GM12801 (cell line): ENCODE data around the gene BNIP5.

Experiments used
- TF ChIP-seq, protein P1 (sequence below): IDR thresholded peaks from one replicate; pipeline ENCODE4 v1.5.1; 2011; ENCODE audit warnings: control low read depth; ENCODE audit not compliant: insufficient read length; ENCODE audit errors: extremely low read depth

BNIP5 gene, protein sequence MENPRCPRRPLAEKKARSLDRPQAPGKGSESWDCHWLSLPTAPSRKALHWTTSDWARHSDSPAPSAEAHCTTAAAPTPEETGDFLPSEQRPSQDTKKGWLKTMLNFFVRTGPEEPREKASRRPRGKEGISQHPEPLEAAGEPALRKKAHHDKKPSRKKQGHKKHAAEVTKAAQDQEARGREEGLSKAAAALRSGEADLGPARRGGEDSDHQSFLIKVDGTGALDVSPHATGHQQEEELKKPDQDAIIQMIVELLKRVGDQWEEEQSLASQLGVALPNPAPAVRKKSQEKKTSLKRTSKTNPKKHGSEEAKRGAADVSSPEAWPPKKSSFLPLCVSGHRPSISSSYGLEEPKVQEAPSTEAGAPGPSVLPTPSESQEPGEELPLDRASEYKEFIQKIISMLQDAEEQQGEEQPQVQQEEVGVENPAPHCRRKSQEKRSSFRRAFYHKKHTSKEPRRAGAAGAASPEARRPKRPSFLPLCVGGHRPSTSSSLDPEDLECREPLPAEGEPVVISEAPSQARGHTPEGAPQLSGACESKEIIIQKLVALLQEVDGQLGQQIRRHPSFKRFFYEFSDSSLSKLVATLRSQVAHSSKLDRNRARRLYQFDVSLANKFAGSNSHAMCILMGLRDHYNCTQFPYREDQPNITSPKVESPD

DNA sequence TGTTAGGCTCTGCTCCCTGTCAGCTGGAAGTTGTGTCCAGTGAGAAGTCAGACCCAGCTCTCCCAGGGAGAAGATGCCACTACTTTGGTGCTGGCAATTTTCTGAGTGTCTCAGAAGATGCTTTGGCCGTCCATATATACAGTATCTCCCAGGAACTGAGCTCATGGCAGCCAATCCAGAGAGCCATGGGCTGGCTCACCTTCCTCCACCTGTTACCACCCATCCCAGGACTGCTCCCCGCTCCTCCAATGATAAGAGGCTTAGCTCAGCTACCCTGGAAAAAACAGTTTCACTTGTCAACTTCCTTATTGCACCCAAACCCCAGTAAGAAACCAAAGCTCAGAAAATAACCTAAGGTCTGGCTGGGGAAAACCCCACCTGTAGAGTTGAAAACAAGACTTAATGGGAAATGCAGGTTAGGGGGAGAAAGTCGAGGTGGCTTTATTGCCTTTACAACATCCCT lies at the start of gene BNIP5:
TSS of gene BNIP5 (minus strand) at position 110 of the 463 bp plus-strand sequence. CDS start 6,198 bp downstream, outside the sequence.
- TF ChIP-seq, protein P1, sequence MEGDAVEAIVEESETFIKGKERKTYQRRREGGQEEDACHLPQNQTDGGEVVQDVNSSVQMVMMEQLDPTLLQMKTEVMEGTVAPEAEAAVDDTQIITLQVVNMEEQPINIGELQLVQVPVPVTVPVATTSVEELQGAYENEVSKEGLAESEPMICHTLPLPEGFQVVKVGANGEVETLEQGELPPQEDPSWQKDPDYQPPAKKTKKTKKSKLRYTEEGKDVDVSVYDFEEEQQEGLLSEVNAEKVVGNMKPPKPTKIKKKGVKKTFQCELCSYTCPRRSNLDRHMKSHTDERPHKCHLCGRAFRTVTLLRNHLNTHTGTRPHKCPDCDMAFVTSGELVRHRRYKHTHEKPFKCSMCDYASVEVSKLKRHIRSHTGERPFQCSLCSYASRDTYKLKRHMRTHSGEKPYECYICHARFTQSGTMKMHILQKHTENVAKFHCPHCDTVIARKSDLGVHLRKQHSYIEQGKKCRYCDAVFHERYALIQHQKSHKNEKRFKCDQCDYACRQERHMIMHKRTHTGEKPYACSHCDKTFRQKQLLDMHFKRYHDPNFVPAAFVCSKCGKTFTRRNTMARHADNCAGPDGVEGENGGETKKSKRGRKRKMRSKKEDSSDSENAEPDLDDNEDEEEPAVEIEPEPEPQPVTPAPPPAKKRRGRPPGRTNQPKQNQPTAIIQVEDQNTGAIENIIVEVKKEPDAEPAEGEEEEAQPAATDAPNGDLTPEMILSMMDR = no peak

GRCh38 chr6:36384095-36384494 lies 47.4 kb upstream of the BNIP5 start:
- TF ChIP-seq, protein P1 = no peak

- TF ChIP-seq, protein P1 = no peak
These were observed 46.9 kb upstream of the BNIP5 start for GRCh38 chr6:36383606-36384005.

DNA sequence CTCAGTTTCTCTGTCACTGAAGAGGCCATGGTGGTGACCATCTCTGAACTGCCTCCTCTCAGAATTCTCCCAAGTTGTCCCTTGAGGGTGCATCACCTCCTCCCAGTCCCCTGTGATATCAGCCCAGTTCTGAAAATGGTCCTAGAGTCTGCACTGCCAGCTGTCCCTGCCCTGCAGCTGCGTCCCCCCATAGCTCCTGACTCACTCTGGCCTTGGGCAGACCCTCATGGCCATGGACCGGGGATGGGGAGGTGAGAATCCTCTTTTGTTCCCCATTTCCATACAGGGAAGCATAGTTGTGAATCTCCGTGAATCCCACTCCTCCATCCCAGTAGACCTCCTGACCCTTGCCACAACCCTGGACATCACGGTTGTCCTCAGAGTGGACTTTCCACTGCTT lies 46.3 kb upstream of the BNIP5 start:
- TF ChIP-seq, protein P1 = no peak

- TF ChIP-seq, protein P1 = no peak
These were observed 45.1 kb upstream of the BNIP5 start for GRCh38 chr6:36381502-36382389.

GRCh38 chr6:36380166-36380565 lies 43.5 kb upstream of the BNIP5 start:
- TF ChIP-seq, protein P1 = no peak

DNA sequence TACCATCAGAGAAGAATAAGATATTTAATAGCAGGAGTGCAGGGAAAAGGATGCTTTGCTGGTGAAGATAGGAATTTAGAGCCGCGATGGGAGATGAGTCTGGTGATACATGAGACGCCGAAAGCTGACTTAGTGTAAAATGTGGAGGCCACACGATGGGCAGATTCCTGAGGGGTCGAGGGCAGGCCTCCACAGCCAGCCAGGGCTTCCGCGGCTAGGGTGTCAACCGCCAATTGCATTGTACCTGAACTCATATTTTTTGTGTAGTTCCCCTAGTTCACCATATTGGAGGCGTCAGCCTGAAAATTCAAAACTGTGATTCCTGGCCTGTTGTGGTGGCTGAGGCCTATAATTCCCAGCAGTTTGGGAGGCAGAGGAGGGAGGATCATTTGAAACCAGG lies 42.2 kb upstream of the BNIP5 start:
- TF ChIP-seq, protein P1 = no peak
